HK-2 (cell line): ENCODE measurements around the gene LRFN4.

Experiments used
- DNase-seq: peaks from one replicate; pipeline ENCODE4 v3.0.0-alpha.2; 2018; ENCODE audit not compliant: unreplicated experiment

The LRFN4 gene

GRCh38 chr11:66858186-66858938, 1.5 kb downstream of the LRFN4 start:
- DNase-seq = no peak

- DNase-seq = no peak
Observed at GRCh38 chr11:66858939-66859685, 2.2 kb downstream of the LRFN4 start.

GRCh38 chr11:66859686-66860448, 3.0 kb downstream of the LRFN4 start:
- DNase-seq = no peak

- no peak for DNase-seq
Observed at GRCh38 chr11:66860449-66860831, 3.6 kb downstream of the LRFN4 start.

GRCh38 chr11:66861038-66861773, 4.3 kb downstream of the LRFN4 start:
- DNase-seq = no peak

- DNase-seq = no peak
Observed at GRCh38 chr11:66861774-66862558, 5.1 kb downstream of the LRFN4 start.

GRCh38 chr11:66862559-66863037, 5.7 kb downstream of the LRFN4 start:
- no peak for DNase-seq

GRCh38 chr11:66863428-66864125, 6.7 kb downstream of the LRFN4 start:
- no peak for DNase-seq

- DNase-seq = no peak
Observed at GRCh38 chr11:66864172-66864901, 7.5 kb downstream of the LRFN4 start.

GRCh38 chr11:66864924-66865697, 8.2 kb downstream of the LRFN4 start:
- DNase-seq = no peak

GRCh38 chr11:66866007-66866406, 9.1 kb downstream of the LRFN4 start:
- no peak for DNase-seq

- no peak for DNase-seq
Observed at GRCh38 chr11:66866511-66866986, 9.7 kb downstream of the LRFN4 start.

- no peak for DNase-seq
Observed at GRCh38 chr11:66867425-66868040, 10.7 kb downstream of the LRFN4 start.

- no peak for DNase-seq
Observed at GRCh38 chr11:66868082-66868725, 11.3 kb downstream of the LRFN4 start.

- no peak for DNase-seq
Observed at GRCh38 chr11:66868726-66869566, 12.1 kb downstream of the LRFN4 start.

GRCh38 chr11:66869567-66869870, 12.7 kb downstream of the LRFN4 start:
- DNase-seq = no peak

- no peak for DNase-seq
Observed at GRCh38 chr11:66870131-66870530, 13.3 kb downstream of the LRFN4 start.
